ENCODE measurements around the gene SERF2.
"Not testable (repeated sequence)": the region's sequence is repeated elsewhere in the genome, so short reads cannot be mapped to it uniquely, and the experiment has no call there.

Gene SERF2

DNA sequence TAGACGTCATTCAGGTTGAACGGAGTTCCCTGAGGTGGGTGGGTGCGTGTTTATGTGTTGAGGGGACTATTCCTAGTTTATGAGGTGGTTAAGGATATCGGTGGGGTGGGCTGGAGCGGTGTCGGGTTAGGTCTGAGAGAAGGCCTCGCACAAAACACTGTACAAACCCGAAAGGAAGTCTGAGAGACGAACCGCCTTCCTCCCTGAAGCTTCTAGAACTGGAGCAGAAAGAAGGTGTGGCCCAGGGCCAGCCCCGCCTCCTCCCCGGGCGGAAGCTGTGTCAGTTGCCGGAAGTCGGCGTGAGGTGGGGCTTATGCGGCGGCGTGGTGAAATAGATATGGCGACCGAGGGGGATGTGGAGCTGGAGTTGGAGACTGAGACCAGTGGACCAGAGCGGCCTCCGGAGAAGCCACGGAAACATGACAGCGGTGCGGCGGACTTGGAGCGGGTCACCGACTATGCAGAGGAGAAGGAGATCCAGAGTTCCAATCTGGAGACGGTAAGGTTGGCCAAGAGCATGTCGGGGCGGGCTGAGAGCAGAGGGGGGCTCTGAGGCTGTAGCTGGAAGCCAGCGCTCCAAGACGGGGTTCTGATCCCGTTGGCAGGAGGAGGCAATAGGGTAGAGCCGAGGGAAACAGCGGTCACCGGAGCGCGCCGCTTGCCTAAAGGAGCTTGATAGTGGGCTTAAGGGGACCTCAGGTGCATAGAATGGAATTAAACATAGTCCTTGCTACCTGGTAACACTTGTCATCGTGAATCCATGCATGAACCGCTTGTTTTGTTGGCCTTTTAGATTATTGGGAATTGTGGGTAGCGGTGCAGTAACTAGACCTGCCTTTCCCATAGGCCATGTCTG is 8.4 kb downstream of the SERF2 start, which contains the start of gene HYPK:
HYPK (plus strand) TSS at position 314 of the 856 bp plus-strand sequence; CDS start at position 338, 24 bp downstream.
- H3K4me3 ChIP-seq (ENCODE audit: low read length) = peak within 1 kb of the TSS; percentile 82
- TF ChIP-seq ZNF274 (IDR thresholded peaks at IDR 0.05; ENCODE audit: low read depth, low read length) = no peak

DNA sequence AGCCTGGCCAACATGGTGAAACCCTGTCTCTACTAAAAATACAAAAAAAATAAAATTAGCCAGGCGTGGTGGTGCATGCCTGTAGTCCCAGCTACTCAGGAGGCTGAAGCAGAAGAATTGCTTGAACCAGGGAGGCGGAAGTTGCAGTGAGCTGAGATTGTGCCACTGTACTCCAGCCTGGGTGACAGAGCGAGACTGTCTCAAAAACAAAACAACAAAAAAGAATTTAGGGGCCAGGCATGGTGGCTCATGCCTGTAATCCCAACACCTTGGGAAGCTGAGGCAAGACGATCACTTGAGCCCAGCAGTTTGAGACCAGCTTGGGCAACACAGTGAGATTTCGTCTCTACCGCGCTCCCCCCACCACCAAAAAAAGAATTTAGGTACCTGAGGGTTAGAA is 10.6 kb downstream of the SERF2 start:
- not testable (repeated sequence) for H3K4me3 ChIP-seq (ENCODE audit: low read length)

DNA sequence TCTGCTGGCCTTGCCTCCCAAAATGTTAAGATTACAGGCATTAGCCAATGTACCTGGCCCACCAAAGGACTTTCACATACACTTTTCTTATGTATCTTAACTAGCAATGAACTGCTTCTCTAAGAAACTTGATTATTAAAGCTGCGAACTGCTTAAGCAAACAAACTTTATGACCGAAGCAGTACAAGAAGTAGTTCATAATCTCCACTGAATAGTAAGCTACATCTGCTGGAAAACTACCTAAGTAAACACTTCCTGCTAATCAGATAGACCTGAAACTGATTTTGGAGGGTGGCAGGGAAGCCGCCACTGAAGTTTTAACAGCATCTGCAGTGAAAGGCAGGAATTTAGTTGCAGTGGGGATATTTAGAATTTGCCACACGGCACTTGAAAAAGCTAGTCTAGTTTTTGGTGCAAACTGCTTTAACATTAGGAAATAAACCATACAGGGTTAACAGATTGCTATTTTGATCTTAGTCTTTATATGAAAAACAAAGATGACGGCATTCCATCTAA is 16.4 kb downstream of the SERF2 start:
- TF ChIP-seq ZNF274 (IDR thresholded peaks at IDR 0.05; ENCODE audit: low read depth, low read length) = no peak
- H3K4me3 ChIP-seq (ENCODE audit: low read length) = no peak overlapping the region

DNA sequence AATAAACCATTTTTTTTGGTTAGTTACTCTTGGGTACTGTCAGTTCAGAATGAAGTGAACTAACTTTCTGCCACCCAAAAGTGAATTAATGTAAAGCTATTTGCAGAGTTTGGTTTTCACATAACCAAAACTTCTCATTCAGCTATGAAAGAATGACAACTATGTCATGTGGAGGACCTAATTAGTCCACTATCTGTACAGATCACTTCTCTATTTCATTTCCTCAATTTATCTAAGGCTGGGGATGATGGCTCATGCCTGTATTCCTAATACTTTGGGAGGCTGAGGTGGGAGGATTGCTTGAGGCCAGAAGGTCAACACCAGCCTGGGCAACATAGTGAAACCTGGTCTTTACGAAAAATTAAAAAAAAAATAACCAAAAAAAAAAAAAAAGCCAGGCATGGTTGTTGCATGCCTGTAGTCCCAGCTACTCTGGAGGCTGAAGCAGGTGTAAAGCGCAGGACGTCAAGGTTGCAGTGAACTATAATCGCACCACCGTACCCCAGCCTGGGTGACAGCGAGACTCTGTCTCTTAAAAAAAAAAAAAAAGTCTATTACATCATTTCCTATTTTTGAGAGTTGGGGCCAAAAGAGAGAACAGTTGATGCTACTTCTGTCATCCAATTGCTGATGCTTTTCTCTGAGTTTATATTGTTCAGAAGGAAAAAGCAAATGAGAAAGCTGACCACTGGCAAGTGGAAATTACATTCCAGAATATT is 17.0 kb downstream of the SERF2 start:
- no peak overlapping the region for H3K4me3 ChIP-seq (ENCODE audit: low read length)
- TF ChIP-seq ZNF274 (IDR thresholded peaks at IDR 0.05; ENCODE audit: low read depth, low read length) = no peak

DNA sequence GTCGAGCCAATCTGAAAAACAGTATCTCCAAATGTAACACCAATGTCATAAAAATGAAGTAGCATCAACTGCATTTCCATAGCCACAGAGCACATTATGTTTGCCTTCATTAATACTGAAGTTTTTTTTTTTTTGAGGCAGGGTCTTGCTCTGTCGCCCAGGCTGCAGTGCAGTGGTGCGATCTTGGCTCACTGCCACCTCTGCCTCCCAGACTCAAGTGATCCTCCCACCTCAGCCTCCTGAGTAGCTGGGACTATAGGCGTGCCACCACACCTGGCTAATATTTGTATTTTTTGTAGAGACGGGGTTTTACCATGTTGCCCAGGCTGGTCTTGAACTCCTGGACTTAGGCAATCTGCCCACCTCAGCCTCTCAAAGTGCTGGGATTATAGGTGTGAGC is 22.9 kb downstream of the SERF2 start:
- not testable (repeated sequence) for H3K4me3 ChIP-seq (ENCODE audit: low read length)

DNA sequence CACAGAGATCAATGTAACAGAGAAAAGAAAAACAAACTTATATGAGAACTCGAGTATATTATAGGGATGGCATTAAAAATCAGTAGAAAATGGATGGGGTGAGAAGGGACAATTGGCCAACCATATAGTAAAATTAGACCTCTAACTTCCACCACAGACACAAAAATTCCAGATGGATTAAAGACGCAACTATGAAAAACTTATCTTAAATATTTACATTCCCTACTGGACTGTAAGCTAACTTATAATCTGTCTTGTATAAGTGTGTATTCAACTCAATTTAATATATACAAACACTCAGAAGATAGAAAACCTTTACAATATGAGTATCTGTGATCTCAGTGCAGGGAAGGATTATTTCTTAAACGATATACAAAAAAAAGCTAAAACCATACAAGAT is 29.4 kb downstream of the SERF2 start:
- H3K4me3 ChIP-seq (ENCODE audit: low read length) = no peak overlapping the region
- no peak for TF ChIP-seq ZNF274 (IDR thresholded peaks at IDR 0.05; ENCODE audit: low read depth, low read length)

DNA sequence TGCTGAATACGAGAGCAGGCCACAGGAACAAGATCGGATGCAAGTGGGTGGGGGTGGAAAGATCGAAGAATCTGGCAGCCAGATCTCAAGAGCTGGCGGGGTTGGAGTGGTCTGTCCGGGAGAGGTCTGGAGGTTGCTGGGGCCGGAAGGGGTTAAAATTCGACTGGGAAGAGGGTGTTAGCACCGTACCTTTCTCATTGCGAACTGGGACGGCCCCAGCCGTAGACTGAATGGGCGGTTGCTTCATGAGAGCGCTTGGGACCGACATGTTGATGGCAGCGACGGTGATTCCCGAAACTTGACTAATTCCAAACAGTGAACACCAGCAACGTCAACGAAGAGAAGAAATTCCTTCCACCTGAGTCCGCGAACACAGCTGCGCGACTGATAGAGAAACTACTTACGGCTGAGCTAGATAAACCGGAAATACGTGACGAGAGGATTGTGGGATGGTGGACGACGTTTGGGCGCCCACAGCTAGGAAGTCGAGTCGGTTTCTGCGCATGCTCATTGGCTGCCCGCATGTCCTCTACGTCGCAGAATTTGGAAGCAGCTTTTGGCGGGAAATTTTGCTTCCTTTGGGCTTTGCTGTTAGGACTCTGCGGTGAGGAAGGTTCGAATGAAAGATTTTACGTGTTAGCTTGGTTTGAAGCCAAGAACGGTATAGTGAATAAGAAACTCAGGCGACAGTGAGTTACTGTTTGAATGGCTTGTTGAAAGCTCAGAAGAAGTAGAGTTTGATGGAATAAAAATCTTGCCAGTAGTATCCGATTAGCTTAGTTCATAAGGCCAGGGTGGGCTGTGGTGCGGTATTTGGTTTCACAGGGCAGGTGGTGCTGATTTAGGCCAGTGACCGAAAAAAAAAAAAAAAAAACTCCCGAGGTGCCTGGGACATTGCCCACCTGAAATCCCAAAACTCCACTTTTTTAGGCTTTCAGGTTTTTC is 32.5 kb downstream of the SERF2 start, which contains the start of gene MFAP1:
MFAP1 (minus strand) TSS at position 389 of the 945 bp plus-strand sequence; CDS start at position 268, 121 bp downstream.
- TF ChIP-seq ZNF274 (IDR thresholded peaks at IDR 0.05; ENCODE audit: low read depth, low read length) = no peak
- peak within 1 kb of the TSS; percentile 90 for H3K4me3 ChIP-seq (ENCODE audit: low read length)

DNA sequence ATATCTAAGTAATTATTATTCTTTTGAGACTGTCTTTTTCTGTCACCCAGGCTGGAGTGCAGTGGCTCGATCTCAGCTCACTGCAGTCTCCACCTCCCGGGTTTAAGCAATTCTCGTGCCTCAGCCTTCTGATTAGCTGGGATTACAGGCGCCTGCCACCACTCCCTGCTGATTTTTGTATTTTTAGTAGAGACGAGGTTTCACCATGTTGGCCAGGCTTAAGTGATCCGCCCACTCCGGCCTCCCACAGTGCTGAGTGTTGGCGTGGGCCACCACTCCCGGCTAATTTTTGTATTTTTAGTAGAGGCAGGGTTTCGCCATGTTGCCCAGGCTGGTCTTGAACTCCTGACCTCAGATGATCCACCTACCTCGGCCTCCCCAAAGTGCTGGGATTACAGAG is 33.2 kb downstream of the SERF2 start:
- H3K4me3 ChIP-seq (ENCODE audit: low read length) = not testable (repeated sequence)

DNA sequence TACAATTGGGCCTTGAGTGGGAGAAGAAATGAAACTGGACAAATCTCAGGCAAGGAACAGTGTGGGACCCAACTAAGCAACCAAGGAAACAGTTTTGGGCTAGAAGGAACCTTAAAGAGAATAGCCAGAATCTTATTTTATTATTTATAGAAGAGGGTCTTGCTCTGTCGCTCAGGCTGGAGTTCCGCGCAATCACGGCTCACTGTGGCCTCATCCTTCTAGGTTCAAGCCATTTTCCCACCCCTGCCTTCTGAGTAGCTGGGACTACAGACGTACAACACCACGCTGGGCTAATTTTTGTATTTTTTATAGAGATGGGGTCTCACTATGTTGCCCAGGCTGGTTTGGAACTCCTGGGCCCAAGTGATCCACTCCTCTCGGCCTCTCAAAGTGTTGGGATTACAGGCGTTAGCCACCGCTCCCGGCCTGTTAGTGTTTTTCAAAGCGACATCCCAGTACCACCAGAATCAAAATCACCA is 33.9 kb downstream of the SERF2 start:
- TF ChIP-seq ZNF274 (IDR thresholded peaks at IDR 0.05; ENCODE audit: low read depth, low read length) = no peak
- H3K4me3 ChIP-seq (ENCODE audit: low read length) = no peak overlapping the region; the same call in 1 of the 2 replicates

DNA sequence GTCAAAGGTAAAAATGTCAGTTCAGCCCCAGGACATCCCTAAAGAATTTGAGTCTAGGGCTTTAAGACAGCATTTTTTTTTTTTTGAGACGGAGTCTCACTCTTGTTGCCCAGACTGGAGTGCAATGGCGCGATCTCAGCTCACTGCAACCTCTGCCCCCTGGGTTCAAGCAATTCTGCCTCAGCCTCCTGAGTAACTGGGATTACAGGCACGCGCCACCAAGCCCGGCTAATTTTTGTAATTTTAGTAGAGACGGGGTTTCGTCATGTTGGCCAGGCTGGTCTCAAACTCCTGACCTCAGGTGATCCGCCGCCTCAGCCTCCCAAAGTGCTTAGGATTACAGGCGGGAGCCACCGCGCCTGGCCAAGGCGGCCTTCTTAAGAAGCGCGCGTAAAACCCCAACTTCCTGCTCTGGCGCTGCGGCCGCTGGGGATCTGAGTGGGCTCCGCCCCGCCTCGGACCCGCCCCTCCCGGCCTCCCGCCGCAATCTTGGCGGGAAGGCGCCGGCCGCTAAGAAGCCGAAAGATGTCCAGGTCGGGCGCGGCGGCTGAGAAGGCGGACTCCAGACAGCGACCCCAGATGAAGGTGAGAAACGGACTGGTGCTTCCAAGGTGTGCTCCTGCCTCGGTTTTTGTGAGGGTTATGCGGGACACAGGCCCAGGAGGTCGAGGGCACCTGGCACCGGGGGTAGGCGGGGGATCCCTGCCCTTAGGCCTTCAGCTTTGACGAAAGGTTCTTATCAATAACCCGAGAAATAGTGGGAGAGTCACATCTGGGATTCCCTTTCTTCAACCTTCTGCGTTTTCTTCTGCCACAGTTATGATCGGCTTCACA is 34.6 kb downstream of the SERF2 start, which contains the start of gene WDR76:
WDR76 (plus strand) TSS at position 495 of the 834 bp plus-strand sequence; CDS start at position 526, 31 bp downstream.
- peak within 1 kb of the TSS; percentile 97 for H3K4me3 ChIP-seq (ENCODE audit: low read length)
- TF ChIP-seq ZNF274 (IDR thresholded peaks at IDR 0.05; ENCODE audit: low read depth, low read length) = no peak

DNA sequence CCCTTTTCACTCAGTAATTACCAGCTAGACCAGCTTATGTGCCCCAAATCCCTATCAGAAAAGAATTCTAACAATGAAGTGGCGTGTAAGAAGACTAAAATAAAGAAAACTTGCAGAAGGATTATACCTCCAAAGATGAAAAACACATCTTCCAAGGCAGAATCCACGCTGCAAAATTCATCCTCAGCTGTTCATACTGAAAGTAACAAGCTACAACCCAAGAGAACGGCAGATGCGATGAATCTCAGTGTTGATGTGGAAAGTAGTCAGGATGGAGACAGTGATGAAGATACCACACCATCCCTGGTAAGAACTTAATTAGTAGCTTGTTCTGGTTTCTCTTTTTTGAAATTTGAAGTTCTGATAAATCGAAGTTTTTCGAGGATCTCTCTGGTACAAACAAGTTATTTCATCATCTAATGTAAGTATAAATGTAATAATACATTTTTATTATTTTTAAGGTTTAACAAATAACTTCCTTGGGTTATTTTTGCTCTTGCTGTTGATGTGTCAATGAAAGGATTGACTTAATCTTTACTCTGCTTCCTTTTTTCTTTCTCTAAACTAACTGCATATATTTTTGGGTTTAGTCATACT is 36.0 kb downstream of the SERF2 start:
- peak overlapping the region; percentile 97 for H3K4me3 ChIP-seq (ENCODE audit: low read length)
- no peak for TF ChIP-seq ZNF274 (IDR thresholded peaks at IDR 0.05; ENCODE audit: low read depth, low read length)

DNA sequence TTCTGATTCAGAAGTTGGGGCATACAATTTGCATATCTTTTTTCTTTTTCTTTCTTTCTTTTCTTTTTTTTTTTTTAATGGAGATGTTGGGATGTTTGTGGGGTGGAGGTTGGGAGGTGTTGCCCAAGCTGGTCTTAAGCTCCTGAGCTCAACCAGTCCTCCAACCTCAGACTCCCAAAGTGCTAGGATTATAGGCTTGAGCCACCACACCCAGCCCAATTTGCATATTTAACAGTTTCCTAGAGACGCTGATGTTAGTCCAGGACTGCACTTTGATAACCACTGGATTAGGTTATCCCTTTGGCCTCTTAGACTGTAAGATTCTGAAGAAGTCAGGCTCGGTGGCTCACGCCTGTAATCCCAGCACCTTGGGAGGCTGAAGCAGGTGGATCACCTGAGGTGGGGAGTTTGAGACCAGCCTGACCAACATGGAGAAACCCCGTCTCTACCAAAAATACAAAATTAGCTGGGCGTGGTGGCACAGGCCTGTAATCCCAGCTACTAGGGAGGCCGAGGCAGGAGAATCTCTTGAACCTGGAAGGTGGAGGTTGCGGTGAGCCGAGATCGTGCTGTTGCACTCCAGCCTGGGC is 37.9 kb downstream of the SERF2 start:
- H3K4me3 ChIP-seq (ENCODE audit: low read length) = not testable (repeated sequence)

DNA sequence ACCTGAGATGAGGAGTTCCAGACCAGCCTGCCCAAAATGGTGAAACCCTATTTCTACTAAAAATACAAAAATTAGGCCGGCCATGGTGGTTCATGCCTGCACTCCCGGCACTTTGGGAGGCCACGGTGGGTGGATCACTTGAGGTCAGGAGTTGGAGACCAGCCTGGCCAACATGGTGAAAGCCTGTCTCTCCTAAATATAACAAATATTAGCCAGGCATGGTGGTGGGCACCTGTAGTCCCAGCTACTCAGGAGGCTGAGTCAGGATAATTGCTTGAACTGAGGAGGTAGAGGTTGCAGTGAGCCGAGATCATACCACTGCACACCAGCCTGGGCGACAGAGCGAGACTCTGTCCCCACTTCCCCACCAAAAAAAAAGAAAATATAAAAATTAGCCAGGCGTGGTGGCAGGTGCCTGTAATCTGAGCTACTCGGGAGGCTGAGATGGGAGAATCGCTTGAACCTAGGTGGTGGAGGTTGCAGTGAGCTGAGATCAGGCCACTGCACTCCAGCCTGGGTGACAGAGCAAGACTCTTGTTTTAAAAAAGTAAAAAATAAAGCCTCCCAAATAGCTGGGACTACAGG is 38.7 kb downstream of the SERF2 start:
- not testable (repeated sequence) for H3K4me3 ChIP-seq (ENCODE audit: low read length)

DNA sequence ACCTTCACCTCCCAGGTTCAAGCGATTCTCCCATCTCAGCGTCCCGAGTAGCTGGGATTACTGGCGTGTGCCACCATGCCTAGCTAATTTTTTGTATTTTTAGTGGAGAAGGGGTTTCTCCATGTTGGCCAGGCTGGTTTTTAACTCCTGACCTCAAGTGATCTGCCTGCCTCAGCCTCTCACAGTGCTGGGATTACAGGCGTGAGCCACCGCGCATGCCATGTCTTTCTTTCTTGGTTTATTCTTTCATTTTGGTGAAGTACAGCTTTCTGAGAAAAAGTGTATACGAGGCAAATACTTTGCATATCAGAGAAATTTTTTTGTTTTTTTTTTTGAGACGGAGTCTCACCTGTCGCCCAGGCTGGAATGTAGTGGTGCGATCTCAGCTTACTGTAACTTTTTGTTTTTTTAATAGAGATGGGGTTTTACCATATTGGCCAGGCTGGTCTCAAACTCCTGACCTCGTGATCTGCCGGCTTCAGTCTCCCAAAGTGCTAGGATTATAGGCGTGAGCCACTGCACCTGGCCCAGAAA is 39.5 kb downstream of the SERF2 start:
- not testable (repeated sequence) for H3K4me3 ChIP-seq (ENCODE audit: low read length)

DNA sequence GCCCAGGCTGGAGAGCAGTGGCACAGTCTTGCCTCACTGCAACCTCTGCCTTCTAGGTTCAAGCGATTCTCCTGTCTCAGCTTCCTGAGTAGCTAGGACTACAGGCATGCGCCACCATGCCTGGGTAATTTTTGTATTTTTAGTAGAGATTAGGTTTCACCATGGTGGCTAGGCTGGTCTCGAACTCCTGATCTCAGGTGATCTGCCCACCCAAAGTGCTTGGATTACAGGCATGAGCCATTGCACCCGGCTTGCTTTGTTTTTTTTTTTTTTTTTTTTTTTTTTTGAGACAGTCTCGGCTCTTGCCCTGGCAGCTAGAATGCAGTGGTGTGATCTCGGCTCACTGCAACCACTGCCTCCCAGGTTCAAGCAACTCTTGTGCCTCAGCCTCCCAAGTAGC is 40.4 kb downstream of the SERF2 start:
- H3K4me3 ChIP-seq (ENCODE audit: low read length) = not testable (repeated sequence)

All from GM08714 (cell line).